Lower lobe of right lung (tissue), 2 donors: ENCODE measurements around the gene KRT79. TPM values are rescaled to one million over a fixed set of nuclear protein-coding genes. Genes with fewer than 3 reads are reported as not detected.

Source experiments
- ATAC-seq, 2 donors: fragments of 200-7000 bp; cut with Tn5 transposase; one replicate each; pipeline ENCODE4 v1.9.1; 2020 to 2022; ENCODE audit warnings: mild to moderate bottlenecking in 2 of 2, moderate library complexity in 2 of 2
- DNase-seq: peaks from one replicate; pipeline ENCODE4 v3.0.0-alpha.2; 2020
- H3K27ac ChIP-seq: fragments of 200-600 bp; one replicate; pipeline ENCODE4 v1.8.0; 2022
- H3K27me3 ChIP-seq: fragments of 200-600 bp; one replicate; pipeline ENCODE4 v1.8.0; 2022; ENCODE audit warnings: low read depth
- H3K36me3 ChIP-seq: fragments of 200-600 bp; one replicate; pipeline ENCODE4 v1.8.0; 2022; ENCODE audit warnings: mild to moderate bottlenecking
- H3K4me1 ChIP-seq: fragments of 200-600 bp; one replicate; pipeline ENCODE4 v1.8.0; 2022
- H3K4me3 ChIP-seq: fragments of 200-600 bp; one replicate; pipeline ENCODE4 v1.8.0; 2022; ENCODE audit warnings: mild to moderate bottlenecking
- H3K9me3 ChIP-seq: fragments of 200-600 bp; one replicate; pipeline ENCODE4 v1.8.0; 2022
- CTCF ChIP-seq: fragments of 200-600 bp; IDR thresholded peaks from one replicate; pipeline ENCODE4 v1.8.0; 2022; ENCODE audit warnings: antibody characterized with exemption, mild to moderate bottlenecking
- intact Hi-C: fragments of 100-400 bp; cut with DNase I; formaldehyde crosslinking; loops from one replicate; pipeline ENCODE4 v1.11.0; 2022
- total RNA-seq: library from RNA; stranded (reverse); fragmentation: NEBNext Ultra II Directional; extraction: Animal tissue kit (Norgen Biotek cat#: 25700); gene quantifications from one replicate; pipeline ENCODE4 v1.2.1, GENCODE V29; 2021
- donor health status: DM: no; HTN: yes; CAD: no; lungs with severe emphysema.

The KRT79 gene
- total RNA-seq, 1 donor from 2014 or later = 3.9 TPM

- DNase-seq = no peak
- no peak for TF ChIP-seq CTCF
- peaks cover 51% of the 10 kb centered on the region for H3K27me3 ChIP-seq
- no peak overlapping the region for H3K4me3 ChIP-seq
- intact Hi-C loops = no loop called here
- no peak overlapping the region for H3K27ac ChIP-seq
- ATAC-seq = no peak
- H3K36me3 ChIP-seq = no peaks in the 10 kb centered on the region
- peaks cover 7% of the 10 kb centered on the region for H3K4me1 ChIP-seq
- no peaks in the 10 kb centered on the region for H3K9me3 ChIP-seq
Observed at GRCh38 chr12:52821071-52821730, 12.9 kb downstream of the KRT79 start.

- intact Hi-C loops = no loop called here
- ATAC-seq (no peak), DNase-seq (no peak)
- no peak for TF ChIP-seq CTCF
- Histone ChIP-seq H3K4me1 (peaks cover 7% of the 10 kb centered on the region), H3K27me3 (peaks cover 54% of the 10 kb centered on the region), H3K36me3 (no peaks in the 10 kb centered on the region), H3K9me3 (no peaks in the 10 kb centered on the region), H3K4me3 (no peak overlapping the region), H3K27ac (no peak overlapping the region)
Observed at GRCh38 chr12:52820521-52820920, 13.6 kb downstream of the KRT79 start.

GRCh38 chr12:52819731-52820510, 14.2 kb downstream of the KRT79 start:
- intact Hi-C loops = no loop called here
- no peaks in the 10 kb centered on the region for H3K9me3 ChIP-seq
- H3K4me3 ChIP-seq = no peak overlapping the region
- TF ChIP-seq CTCF = no peak
- H3K27ac ChIP-seq = no peak overlapping the region
- peaks cover 54% of the 10 kb centered on the region for H3K27me3 ChIP-seq
- ATAC-seq (no peak), DNase-seq (no peak)
- H3K4me1 ChIP-seq = peaks cover 7% of the 10 kb centered on the region
- H3K36me3 ChIP-seq = no peaks in the 10 kb centered on the region

- Histone ChIP-seq H3K4me3 (no peak overlapping the region), H3K27ac (no peak overlapping the region), H3K4me1 (peaks cover 11% of the 10 kb centered on the region), H3K27me3 (peaks cover 54% of the 10 kb centered on the region), H3K9me3 (no peaks in the 10 kb centered on the region), H3K36me3 (no peaks in the 10 kb centered on the region)
- intact Hi-C loops = no loop called here
- TF ChIP-seq CTCF = no peak
- no peak for ATAC-seq
- DNase-seq = no peak
Observed at GRCh38 chr12:52818887-52819420, 15.2 kb downstream of the KRT79 start.

- H3K27ac ChIP-seq = no peak overlapping the region
- H3K27me3 ChIP-seq = peaks cover 54% of the 10 kb centered on the region
- DNase-seq (no peak), ATAC-seq (no peak)
- no peaks in the 10 kb centered on the region for H3K36me3 ChIP-seq
- H3K4me1 ChIP-seq = peaks cover 15% of the 10 kb centered on the region
- TF ChIP-seq CTCF = no peak
- no peaks in the 10 kb centered on the region for H3K9me3 ChIP-seq
- intact Hi-C loops = no loop called here
- H3K4me3 ChIP-seq = no peak overlapping the region
Observed at GRCh38 chr12:52818388-52818787, 15.7 kb downstream of the KRT79 start.
